Measurements from ENCODE around the gene PPARA. TPM values are rescaled to one million over a fixed set of nuclear protein-coding genes. Genes with fewer than 3 reads are reported as not detected.

PPARA gene
- total and polyA plus RNA-seq, 5 donors: 22.9 to 85.2 (median 71.4) TPM

DNA sequence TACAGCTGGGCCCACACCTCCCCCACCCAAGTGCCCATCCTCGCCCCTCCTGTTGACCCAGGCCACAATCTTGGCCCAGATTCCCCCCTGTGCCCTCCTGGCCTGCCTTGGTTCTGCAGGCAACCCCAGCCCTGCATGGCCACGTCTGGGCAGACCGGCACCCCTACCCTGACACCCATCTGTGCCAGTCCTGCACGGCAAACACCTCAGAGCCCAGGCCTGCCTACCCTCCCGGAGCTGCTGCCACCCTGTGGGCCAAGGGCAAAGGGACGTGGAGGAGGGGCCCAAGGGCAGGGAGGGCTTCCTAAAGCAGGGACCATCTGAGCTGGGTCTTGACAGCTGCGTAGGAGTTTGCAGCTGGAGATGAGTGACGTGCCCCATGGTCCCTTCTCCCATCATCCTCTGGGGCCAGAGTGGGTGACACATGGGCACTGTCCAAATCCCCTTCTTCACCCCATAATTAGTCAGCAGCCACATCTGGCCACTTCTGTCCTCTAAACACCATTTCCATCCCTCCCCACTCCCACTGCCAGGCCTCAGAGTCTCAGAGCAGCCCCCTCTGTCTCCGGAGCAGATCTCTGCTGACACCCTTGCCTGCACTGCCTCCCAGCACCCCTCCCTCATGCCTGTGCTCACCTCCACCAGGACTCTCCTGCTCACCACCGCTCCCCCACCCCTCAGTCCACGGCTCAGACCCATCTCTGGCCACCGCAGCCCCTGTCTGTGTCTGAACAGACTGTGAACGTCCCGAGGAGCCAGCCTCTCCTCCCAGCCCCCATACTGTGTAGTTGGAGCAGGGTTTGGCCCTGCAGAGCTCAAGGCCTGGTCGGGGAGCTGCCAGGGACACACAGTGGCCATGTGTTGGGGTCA lies 35.6 kb upstream of the PPARA start:
- intact Hi-C loops (cut with DNase I): loop anchor here in 3 of 4 donors (5.0 kb wide), 4 partner anchors 37 to 117 kb away; no protein-coding TSS in a partner anchor

DNA sequence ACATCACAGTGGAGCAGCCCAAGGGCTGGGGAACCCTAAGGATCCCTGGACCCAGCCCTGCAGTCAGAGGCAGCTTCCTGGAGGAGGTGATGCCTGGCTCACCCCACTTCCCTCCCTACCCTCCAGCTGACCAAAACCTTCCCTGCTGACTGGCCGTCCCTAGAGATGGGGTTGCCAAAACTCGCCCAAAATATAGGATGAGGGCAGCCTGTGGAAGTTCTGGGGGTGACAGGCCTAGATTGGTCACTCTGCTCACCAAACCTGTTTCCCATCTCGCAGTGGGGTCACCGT lies 35.0 kb upstream of the PPARA start:
- Histone ChIP-seq H3K27ac (ENCODE audit: low read length) (peak overlapping the region; percentile 59), H3K4me3 (ENCODE audit: low read length) (no peak overlapping the region), H3K4me1 (ENCODE audit: control insufficient read depth, insufficient read depth, low read length) (peaks cover 8% of the 10 kb centered on the region), H3K9me3 (ENCODE audit: control insufficient read depth, low read length) (no peaks in the 10 kb centered on the region), H3K27me3 (ENCODE audit: control insufficient read depth, insufficient read depth) (no peaks in the 10 kb centered on the region)
- intact Hi-C loops (cut with DNase I): loop anchor here in 2 of 4 donors (5.0 kb wide), 2 partner anchors 108 to 118 kb away; no protein-coding TSS in a partner anchor
- ATAC-seq: no peak
- DNase-seq: no peak
- 63% methylated on average over 4 of the region's 4 CpGs for WGBS

More for the DNA sequence above, 35.6 kb upstream of the PPARA start:
- H3K4me1 ChIP-seq (ENCODE audit: control insufficient read depth, insufficient read depth, low read length): peaks cover 8% of the 10 kb centered on the region
- no peak for DNase-seq
- WGBS: 44% methylated on average over 15 of the region's 15 CpGs
- H3K27ac ChIP-seq (ENCODE audit: low read length): peak overlapping the region; percentile 59
- no peak overlapping the region for H3K4me3 ChIP-seq (ENCODE audit: low read length)
- ATAC-seq: peak; percentile 0
- no peaks in the 10 kb centered on the region for H3K27me3 ChIP-seq (ENCODE audit: control insufficient read depth, insufficient read depth)
- no peaks in the 10 kb centered on the region for H3K9me3 ChIP-seq (ENCODE audit: control insufficient read depth, low read length)

GRCh38 chr22:46115755-46116490 lies 34.4 kb upstream of the PPARA start:
- peak in 2 of 3 donors; percentile 79 for DNase-seq
- H3K27ac ChIP-seq (ENCODE audit: low read length): peak overlapping the region; percentile 59
- no peaks in the 10 kb centered on the region for H3K9me3 ChIP-seq (ENCODE audit: control insufficient read depth, low read length)
- WGBS: 43% methylated on average over 23 of the region's 23 CpGs
- peak in 1 of 2 donors; percentile 5 for ATAC-seq
- H3K4me1 ChIP-seq (ENCODE audit: control insufficient read depth, insufficient read depth, low read length): peaks cover 7% of the 10 kb centered on the region
- intact Hi-C loops (cut with DNase I): loop anchor here (2.0 to 5.0 kb wide), 4 partner anchors 109 to 121 kb away; no protein-coding TSS in a partner anchor
- no peak overlapping the region for H3K4me3 ChIP-seq (ENCODE audit: low read length)
- H3K27me3 ChIP-seq (ENCODE audit: control insufficient read depth, insufficient read depth): no peaks in the 10 kb centered on the region

GRCh38 chr22:46116491-46116958 lies 33.8 kb upstream of the PPARA start:
- WGBS: 8% methylated on average over 28 of the region's 28 CpGs
- Histone ChIP-seq H3K4me3 (ENCODE audit: low read length) (no peak overlapping the region), H3K4me1 (ENCODE audit: control insufficient read depth, insufficient read depth, low read length) (peaks cover 5% of the 10 kb centered on the region), H3K27ac (ENCODE audit: low read length) (peak overlapping the region; percentile 16), H3K9me3 (ENCODE audit: control insufficient read depth, low read length) (no peaks in the 10 kb centered on the region), H3K27me3 (ENCODE audit: control insufficient read depth, insufficient read depth) (no peaks in the 10 kb centered on the region)
- peak; percentile 95 to 99 (median 98) for DNase-seq
- intact Hi-C loops (cut with DNase I): loop anchor here (2.0 to 5.0 kb wide), 4 partner anchors 109 to 122 kb away; no protein-coding TSS in a partner anchor
- peak; percentile 74 to 75 for ATAC-seq

- Histone ChIP-seq H3K27ac (ENCODE audit: low read length) (no peak overlapping the region), H3K4me1 (ENCODE audit: control insufficient read depth, insufficient read depth, low read length) (peaks cover 3% of the 10 kb centered on the region)
These were observed 32.8 kb upstream of the PPARA start for GRCh38 chr22:46117206-46118199.

GRCh38 chr22:46119093-46119728 lies 31.1 kb upstream of the PPARA start:
- no peak for DNase-seq
- no peak overlapping the region for H3K27ac ChIP-seq (ENCODE audit: low read length)
- H3K4me1 ChIP-seq (ENCODE audit: control insufficient read depth, insufficient read depth, low read length): peaks cover 3% of the 10 kb centered on the region
- no peak for ATAC-seq
- no peaks in the 10 kb centered on the region for H3K27me3 ChIP-seq (ENCODE audit: control insufficient read depth, insufficient read depth)
- no peak overlapping the region for H3K4me3 ChIP-seq (ENCODE audit: low read length)
- intact Hi-C loops (cut with DNase I): loop anchor here in 2 of 4 donors (5.0 kb wide), 2 partner anchors 112 to 122 kb away; no protein-coding TSS in a partner anchor
- 59% methylated on average over 12 of the region's 12 CpGs for WGBS
- no peaks in the 10 kb centered on the region for H3K9me3 ChIP-seq (ENCODE audit: control insufficient read depth, low read length)

More at GRCh38 chr22:46117206-46118199, 32.8 kb upstream of the PPARA start:
- H3K9me3 ChIP-seq (ENCODE audit: control insufficient read depth, low read length): no peaks in the 10 kb centered on the region
- intact Hi-C loops (cut with DNase I): loop anchor here (2.0 to 5.0 kb wide), 4 partner anchors 110 to 123 kb away; no protein-coding TSS in a partner anchor
- H3K4me3 ChIP-seq (ENCODE audit: low read length): no peak overlapping the region
- DNase-seq: no peak
- no peak for ATAC-seq
- WGBS: 93% methylated on average over 10 of the region's 10 CpGs
- H3K27me3 ChIP-seq (ENCODE audit: control insufficient read depth, insufficient read depth): no peaks in the 10 kb centered on the region

GRCh38 chr22:46119729-46120419 lies 30.5 kb upstream of the PPARA start:
- H3K9me3 ChIP-seq (ENCODE audit: control insufficient read depth, low read length): no peaks in the 10 kb centered on the region
- H3K27me3 ChIP-seq (ENCODE audit: control insufficient read depth, insufficient read depth): no peaks in the 10 kb centered on the region
- H3K4me3 ChIP-seq (ENCODE audit: low read length): no peak overlapping the region
- intact Hi-C loops (cut with DNase I): loop anchor here (5.0 to 10.0 kb wide), 4 partner anchors 113 to 425 kb away; no protein-coding TSS in a partner anchor
- H3K27ac ChIP-seq (ENCODE audit: low read length): no peak overlapping the region
- ATAC-seq: peak in 1 of 2 donors; percentile 20
- WGBS: 44% methylated on average over 23 of the region's 23 CpGs
- no peaks in the 10 kb centered on the region for H3K4me1 ChIP-seq (ENCODE audit: control insufficient read depth, insufficient read depth, low read length)
- peak; percentile 72 to 92 (median 91) for DNase-seq

GRCh38 chr22:46120420-46120737 lies 29.9 kb upstream of the PPARA start:
- intact Hi-C loops (cut with DNase I): loop anchor here in 2 of 4 donors (5.0 to 10.0 kb wide), 2 partner anchors 192 to 424 kb away; no protein-coding TSS in a partner anchor
- ATAC-seq (no peak), DNase-seq (peak in 1 of 3 donors; percentile 79)
- H3K27ac ChIP-seq (ENCODE audit: low read length): no peak overlapping the region
- 59% methylated on average over 7 of the region's 7 CpGs for WGBS
- H3K27me3 ChIP-seq (ENCODE audit: control insufficient read depth, insufficient read depth): no peaks in the 10 kb centered on the region
- no peaks in the 10 kb centered on the region for H3K9me3 ChIP-seq (ENCODE audit: control insufficient read depth, low read length)
- H3K4me1 ChIP-seq (ENCODE audit: control insufficient read depth, insufficient read depth, low read length): no peaks in the 10 kb centered on the region
- H3K4me3 ChIP-seq (ENCODE audit: low read length): no peak overlapping the region

DNA sequence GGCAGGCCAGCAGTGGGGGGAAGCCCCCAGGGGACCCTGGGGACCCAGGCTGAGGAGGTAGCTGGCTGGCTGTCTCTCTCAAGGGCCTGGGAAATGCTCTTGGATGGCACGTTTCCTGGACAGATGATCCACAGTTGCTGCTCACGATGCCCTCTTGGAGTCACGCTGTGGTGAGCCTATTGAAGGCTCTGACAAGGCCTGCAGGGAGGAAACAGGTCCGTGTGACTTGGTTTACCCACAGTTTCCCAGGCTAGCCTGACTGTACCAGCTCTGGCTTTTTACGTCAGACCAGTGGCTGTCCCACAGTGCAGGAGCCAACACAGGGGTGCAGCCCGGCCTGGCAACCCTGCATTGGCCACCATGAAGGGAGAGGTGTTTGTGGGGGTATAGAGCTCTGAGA lies 29.2 kb upstream of the PPARA start:
- Histone ChIP-seq H3K27me3 (ENCODE audit: control insufficient read depth, insufficient read depth) (no peaks in the 10 kb centered on the region), H3K27ac (ENCODE audit: low read length) (no peak overlapping the region), H3K4me1 (ENCODE audit: control insufficient read depth, insufficient read depth, low read length) (no peaks in the 10 kb centered on the region), H3K4me3 (ENCODE audit: low read length) (no peak overlapping the region), H3K9me3 (ENCODE audit: control insufficient read depth, low read length) (no peaks in the 10 kb centered on the region)
- ATAC-seq (no peak), DNase-seq (no peak)
- intact Hi-C loops (cut with DNase I): loop anchor here in 2 of 4 donors (5.0 to 10.0 kb wide), 2 partner anchors 191 to 424 kb away; no protein-coding TSS in a partner anchor
- 86% methylated on average over 6 of the region's 6 CpGs for WGBS

All from right cardiac atrium (tissue), 5 donors.